NCI-H146 treated with DMSO at 0.1 percent for 48 hours (cell line): Measurements from ENCODE around the gene GABRG1.

Experiments used
- DNase-seq: peaks from one replicate; lab custom pipeline; 2025; ENCODE audit not compliant: unreplicated experiment; lab: John Stamatoyannopoulos, UW

The GABRG1 gene

DNA sequence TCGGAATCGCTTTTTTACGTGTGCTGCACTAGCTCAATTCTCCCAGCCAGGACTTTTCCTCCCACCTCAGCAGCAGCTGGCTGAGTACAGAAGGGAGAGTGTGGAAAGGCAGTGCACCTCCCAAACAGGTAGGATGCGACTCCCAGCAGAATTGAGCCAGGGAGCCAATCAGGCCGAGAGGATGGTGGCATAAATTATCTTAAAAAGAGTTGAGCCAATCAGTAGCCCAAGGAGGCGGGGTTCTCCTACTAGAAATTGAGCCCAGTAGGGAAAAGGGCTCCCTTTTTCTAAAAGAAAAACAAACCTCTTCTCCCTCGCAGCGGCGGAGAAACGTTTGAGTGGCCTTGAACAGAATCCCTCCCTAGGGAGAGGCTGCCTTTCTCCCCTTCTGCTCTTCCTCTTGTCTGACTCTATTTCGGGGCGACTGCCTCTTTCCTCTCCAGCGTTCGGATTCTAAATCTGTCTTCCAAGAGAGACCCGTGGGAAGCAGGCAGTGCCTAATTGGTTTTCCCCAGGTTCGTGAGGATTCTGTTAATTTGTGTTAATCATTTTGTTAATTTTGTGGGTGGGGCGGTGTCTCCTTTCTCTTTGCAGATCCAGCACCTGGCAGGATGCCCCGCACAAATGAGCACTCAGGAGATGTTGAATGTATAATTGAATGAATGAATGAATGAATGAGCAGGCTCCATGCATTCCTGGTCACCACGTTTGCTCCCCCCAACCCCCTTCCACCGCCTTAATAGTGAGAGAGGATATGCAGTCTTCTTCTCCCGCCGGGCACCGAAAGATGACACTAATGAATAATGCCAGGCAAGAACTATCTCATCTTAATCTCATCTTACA, at the start of gene GABRG1:
TSS of gene GABRG1 (minus strand) at position 142 of the 843 bp plus-strand sequence. CDS start at position 1, 141 bp downstream.
- no peak for DNase-seq

DNA sequence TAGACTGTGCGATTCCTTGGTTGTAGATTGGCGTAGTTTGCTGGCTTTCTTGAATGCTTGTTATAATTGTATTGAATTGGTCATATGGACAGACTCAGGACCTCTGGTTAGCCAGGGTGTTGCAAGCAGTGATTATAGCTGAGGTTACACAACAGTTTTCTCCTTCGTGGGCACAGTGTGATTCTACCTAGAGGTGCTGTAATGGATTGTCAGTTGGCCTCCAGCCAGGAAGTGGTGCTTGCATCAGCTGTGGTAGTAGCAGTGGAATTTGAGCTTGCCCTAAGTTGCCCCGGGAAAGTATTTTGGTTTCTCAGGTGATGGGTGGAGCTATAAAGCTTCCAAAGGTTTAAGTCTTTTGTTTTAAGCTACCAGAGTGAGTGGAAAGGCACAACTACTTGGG, 23.1 kb upstream of the GABRG1 start:
- no peak for DNase-seq

DNA sequence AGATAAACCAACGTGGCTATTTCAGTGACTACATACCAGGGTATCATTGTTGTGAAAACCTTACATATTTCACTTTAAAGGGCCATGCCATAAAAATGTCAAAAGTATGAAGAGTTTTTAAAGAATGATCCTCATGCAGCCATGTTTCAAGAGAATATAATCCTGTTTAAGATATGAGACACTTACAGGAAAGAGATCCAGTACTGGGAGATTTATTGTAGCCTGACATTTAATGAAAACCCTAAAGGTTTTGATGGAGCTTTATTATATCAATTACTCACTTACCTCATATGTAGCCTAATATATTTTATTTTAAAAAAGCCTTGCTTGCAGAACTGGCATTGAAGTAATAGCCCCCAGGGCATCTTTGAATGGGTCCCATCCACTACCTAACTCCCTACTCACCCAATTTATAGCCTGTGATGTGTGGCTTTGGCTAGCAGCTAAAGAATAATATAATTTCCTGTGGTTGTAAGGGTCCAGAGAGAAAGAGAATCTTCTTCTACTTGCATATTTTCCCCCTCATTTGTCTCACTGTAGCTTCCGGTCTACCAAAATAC, 7.7 kb upstream of the GABRG1 start:
- no peak for DNase-seq

DNA sequence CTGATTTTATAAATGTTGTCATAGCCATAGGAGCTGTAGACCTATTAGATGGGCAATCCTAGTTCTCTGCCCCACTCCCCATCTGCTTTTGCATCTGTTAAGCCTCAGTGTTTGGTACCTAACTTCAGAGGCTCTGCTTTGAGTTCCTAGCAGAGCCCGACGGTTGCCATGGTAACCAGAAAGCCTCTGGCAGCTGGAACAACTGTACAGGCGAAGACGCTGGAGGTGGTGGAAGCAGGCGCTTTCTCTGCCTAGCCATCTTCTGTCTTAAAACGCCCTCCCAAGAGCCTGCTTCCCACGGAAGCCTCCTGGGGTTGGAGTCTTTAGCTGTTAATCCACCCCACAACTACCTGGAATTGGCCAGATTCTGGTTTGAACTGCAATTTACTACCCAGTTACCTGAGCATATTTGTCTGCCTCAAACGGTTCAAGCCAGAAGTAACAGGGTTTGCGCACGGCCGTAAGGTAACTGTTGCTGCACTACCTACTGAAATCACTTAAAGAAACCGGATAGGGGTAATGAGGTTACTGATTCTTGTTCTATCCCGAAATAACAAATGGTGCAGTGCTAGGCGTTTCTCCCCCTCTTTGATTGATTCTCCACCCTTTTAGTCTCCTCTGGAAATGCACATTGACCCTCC, 1.0 kb upstream of the GABRG1 start:
- no peak for DNase-seq

DNA sequence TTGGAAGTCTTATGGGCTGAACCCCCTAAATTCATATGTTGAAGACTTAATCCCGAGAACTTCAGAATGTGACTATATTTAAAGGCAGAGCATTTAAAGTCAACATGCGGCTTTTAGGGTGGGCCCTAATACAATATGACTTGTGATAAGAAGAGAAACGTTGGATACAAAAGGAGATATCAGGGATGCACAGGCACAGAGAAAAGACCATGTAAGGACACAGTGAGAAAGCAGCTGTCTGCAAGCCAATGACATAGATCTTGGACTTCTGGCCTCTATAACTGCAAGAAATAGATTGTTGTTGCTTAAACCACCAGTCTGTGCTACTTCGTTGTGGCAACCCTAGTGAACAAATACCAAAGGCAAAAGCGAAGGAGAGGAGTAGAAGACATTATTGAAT, 42.2 kb downstream of the GABRG1 start:
- no peak for DNase-seq

DNA sequence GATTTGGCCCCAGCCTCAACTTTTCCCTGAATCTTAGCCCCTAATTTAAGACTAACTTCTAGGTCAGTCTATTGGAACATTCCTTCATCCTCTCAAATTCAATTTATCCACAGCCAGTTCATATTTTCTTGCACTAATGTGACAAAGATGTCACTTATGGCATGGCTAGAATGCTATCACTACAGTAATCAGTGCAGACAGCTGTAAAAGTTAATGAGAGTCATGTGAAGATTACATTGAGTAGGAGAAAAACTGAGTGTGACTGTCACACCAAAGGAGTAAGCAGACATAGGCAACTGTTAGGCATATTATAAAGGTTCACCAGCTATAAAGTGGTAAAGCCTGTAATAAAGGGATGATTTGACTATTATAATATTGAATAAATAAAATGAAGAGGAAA, 42.6 kb downstream of the GABRG1 start:
- DNase-seq = no peak

DNA sequence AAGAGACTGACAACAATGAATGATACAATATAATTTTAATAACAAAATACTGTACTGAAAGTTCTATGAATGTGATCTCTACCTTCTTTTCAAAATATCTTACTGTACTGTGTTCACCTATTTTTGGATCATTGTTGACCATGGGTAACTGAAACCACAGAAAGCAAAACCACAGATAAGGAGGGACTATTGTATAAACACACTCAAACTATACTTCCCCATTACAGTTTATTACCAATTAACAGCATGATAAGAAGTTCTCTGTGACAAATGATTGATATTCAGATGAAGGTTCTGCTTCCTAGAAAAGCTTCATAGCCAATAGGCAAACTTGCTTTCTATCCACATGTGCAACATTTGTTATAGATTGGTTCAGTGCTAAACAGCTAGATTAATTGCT, 50.1 kb downstream of the GABRG1 start:
- no peak for DNase-seq

DNA sequence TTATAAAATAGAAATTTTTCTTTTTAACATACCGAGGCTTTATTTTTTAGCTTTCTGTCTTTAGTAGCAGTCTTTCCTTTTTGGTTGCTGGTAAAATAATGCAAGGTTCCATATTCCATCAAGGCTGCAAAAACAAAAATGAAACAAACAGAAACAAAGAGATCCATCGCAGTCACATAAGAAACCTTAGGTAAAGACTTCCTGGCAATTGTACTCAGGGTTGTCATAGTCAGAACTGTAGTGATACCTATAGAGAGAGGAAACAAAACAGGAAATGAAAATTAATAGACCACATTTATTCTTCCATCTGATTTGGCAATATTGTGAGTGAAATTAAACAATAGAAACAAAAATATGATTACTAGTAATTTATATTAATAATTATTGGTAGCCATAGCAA, 72.5 kb downstream of the GABRG1 start:
- no peak for DNase-seq

DNA sequence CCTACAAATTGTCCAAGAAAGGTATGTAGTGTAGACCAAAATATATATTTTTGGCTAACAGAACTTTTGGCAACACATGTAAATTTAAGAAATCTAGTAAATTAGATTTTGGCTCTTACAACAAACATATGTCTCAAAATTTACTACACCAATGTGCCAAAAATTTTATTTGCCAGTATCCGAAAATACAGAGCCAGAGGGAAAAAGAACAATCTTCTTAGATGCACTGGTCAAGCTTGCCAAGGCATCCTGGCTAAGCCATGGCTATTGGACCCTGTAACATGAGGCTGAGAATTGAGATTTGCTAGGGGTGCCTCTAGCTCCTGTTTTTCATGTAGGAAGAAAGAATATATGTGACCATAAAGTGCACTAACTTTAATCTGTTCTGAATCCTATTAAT, 91.8 kb downstream of the GABRG1 start:
- DNase-seq = no peak

DNA sequence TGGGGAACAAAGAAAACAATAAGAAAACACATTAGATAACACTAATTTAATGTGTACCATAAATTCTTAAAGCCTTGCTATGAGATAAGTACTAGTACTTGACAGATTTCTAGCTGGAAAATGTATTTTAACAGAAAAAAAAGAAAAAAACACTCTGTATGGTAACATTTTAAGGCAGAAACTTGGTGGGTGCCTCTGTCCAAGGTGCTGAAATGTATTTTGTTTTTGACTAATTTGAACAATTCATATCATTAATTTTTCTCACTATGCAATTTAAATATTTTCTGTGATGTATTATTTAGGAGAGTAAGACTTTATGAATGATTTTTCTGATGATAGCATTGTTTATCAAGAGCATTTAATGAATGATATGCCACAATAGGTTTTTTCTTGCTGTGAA, 107.5 kb downstream of the GABRG1 start:
- no peak for DNase-seq

DNA sequence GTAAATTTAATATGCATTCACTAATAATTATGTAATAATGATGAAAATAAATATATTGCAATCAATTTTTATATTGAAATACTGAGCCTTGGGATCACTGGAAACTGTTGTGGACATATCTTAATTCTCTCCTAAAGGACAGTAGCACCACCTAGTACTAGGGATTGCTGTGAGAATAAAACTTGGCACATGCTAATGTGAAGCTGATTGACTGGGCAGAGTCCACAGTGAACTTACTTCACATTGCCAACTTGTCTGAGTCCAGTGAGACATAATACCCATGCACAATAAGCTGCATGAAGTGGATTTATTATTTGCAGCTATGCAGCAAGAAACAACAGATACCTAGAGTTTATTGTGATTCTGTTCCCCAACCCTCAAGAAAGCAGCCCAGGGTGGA, 131.1 kb downstream of the GABRG1 start:
- no peak for DNase-seq

DNA sequence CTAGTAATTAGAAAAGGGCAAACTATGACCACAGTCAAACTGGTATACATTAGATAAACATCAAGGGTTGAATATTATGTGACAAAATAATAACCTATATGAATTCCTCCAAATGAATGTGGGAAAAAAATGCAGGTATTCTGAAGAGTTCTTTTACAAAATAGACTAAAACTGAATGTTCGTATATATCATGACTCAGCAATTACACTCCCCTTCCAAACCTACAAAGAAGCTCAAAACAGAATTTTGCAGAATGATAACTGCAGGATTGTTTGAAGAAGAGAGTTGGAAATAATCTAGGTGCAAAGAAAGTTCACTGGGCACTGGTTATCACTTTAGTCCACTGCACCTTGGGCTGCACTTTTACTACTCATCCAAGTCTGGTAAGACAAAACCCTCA, 134.1 kb downstream of the GABRG1 start:
- DNase-seq = no peak

DNA sequence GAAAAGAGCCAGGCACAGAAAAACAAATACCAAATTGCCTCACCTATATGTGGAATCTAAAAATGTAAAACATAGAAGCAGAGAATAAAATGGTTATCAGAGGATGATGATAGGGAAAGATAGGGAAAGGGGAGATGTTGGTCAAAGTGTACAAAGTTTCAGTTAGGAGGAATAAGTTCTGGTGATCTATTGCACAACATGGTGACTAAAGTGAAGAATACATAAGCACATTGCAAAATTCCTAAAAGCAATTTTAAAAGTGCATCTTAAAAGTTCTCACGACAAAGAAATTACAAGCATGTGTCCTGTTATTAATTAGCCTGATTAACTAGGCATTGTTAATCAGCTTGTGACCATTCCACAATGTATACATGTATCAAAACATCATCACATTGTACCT, 136.0 kb downstream of the GABRG1 start:
- DNase-seq = no peak
